Renal cortex interstitium (tissue), 11 donors: ENCODE results near the gene CHM. TPM values are rescaled to one million over a fixed set of nuclear protein-coding genes. Genes with fewer than 3 reads are reported as not detected.
A peak's percentile ranks its signal among the peaks of the same experiment; 100 is the strongest.
"Not testable (repeated sequence)": the region's sequence is repeated elsewhere in the genome, so short reads cannot be mapped to it uniquely, and the experiment has no call there.

Experiments used
- DNase-seq, 11 donors: peaks; one replicate each; pipeline ENCODE4 v3.0.0-alpha.2; 2013; ENCODE audit warnings: low read depth in 9 of 11, low spot score in 4 of 11; ENCODE audit errors: extremely low read depth in 1 of 11
- polyA plus RNA-seq, 3 donors: library from polyadenylated mRNA; unstranded; fragments of 120-200 nt; gene quantifications; one replicate each; pipeline ENCODE4 v1.2.1, GENCODE V29; 2013; ENCODE audit not compliant: insufficient read length in 3 of 3

Gene CHM
- polyA plus RNA-seq, 3 donors: 24.7 to 32.7 (median 28.5) TPM

DNA sequence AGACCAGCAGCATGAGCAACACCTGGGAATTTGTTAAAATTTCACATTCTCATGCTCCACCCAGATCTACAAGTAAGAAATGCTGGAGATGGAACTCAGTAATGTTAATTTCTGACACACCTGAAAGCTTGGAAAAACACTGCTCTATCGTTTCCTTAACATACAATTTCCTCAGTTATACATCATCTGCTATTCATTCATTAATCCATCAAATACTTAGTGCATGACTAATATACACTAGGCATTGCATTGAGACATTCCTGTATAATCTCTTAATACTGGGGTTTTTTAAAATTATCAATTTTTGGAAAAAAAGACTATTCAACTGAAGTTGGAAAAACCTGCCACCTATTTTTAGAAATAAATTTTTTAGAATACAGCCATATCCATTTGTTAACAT lies 106.1 kb downstream of the CHM start:
- DNase-seq: no peak

DNA sequence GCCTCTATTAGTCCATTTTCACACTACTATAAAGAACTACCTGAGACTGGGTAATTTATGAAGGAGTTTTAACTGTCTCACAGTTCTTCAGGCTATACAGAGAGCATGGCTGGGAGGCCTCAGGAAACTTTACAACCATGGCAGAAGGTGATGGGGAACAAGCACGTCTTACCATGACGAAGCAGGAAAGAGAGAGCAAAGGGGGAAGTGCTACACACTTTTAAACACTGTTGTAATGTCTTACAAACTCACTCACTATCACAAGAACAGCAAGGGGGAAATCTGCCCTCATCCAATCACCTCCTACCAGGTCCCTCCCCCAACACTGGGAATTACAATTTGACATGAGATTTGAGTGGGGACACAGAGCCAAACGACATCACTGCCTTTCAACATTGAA lies 107.4 kb downstream of the CHM start:
- not testable (repeated sequence) for DNase-seq

DNA sequence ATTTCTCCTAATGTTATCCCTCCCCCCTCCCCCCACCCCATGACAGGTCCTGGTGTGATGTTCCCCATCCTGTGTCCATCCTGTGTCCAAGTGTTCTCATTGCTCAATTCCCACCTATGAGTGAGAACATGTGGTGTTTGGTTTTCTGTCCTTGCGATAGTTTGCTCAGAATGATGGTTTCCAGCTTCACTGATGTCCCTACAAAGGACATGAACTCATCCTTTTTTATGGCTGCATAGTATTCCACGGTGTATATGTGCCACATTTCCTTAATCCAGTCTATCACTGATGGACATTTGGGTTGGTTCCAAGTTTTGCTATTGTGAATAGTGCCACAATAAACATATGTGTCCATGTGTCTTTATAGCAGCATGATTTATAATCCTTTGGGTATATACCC lies 113.0 kb downstream of the CHM start:
- DNase-seq: not testable (repeated sequence)

DNA sequence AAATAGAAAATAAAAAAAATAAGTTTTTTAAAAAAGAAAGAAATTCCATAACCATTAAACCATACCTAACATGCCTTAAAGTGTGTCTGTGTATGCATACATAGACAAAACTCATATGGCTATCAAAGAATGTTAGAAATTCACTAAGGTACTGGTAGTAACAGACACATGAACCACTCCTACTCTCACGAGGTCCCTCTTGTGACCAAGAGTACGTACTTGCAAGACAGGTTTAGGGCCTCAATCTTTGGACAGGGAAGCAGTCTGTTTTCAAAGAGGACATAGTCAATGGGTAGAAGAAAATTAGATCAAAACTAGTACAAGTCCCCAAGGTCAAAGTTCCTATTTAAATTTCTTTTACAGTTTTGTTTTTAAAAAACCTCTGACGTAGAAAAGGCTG lies 117.3 kb downstream of the CHM start:
- DNase-seq: no peak

DNA sequence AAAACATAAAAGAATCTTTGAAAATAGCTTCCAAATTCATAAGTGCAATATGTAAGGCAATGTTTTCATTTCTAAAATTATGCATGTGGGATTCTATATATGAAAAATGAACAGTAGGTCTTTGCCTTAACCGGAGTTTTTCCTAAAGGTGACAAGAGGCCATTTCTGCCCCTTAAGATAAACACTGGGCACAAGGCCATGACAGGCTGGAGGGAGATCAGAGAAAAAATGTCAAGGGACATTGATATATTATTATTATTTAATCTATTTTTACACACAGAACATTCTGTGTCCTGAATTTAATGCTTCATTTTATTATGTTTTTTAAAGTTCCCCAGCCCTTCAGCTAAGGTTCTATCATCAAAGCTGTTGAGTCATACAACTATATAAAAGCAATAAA lies 118.8 kb downstream of the CHM start:
- peak in 1 of 11 donors; percentile 17 for DNase-seq

DNA sequence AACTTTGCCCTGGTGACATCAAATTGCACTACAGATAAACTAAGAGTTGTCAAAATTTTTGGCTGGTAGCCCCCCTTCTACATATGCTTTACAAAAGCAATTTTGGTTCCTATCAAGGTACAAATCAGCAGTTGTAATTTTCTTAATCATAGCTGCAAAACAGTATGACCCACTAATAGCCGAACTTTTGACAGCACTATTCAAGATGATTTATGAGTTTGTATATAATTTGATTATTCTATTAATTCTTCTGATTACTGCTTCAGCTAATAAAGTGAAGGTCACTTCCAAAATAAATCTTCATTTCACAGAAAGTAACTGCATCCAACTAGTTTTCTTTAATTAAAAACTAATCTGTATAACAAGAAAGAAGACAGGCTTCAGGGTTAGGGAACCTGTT lies 119.6 kb downstream of the CHM start:
- DNase-seq: peak in 1 of 11 donors; percentile 5

DNA sequence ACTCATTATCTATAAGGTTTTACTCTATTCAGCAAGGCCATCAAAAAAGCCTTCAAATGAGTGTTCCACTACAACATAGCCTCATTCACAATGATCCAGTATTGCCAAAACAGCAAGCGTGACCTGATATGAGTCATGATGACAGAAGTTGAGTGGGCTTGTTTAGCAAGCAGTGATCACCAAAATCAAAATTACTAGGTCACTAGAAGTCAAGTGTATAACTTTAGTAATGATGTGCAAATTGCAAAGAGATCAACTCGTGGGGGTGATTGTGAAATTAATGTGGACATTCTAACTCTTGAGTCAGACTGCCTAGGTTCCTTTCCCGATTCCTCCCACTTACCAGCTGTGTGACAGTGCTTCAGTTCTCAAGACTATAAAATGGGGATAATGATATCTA lies 124.5 kb downstream of the CHM start:
- DNase-seq: no peak

DNA sequence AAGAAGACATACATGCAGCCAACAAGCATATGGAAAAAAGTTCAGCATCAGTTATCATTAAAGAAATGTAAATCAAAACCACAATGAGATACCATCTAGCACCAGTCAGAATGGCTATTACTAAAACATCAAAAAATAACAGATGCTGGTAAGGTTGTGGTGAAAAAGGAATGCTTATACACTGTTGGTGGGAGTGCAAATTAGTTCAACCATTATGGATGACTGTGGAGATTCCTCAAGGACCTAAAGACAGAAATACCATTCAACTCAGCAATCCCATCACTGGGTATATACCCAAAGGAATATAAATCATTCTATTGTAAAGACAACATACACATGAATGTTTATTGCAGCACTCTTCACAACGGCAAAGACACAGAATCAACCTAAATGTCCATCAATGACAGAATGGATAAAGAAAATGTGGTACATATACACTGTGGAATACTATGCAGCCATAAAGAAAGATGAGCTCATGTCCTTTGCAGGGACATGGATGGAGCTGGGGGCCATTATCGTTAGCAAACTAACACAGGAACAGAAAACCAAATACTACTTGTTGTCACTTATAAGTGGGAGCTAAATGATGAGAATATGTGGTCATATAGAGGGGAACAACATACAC lies 130.6 kb downstream of the CHM start:
- DNase-seq: not testable (repeated sequence)

DNA sequence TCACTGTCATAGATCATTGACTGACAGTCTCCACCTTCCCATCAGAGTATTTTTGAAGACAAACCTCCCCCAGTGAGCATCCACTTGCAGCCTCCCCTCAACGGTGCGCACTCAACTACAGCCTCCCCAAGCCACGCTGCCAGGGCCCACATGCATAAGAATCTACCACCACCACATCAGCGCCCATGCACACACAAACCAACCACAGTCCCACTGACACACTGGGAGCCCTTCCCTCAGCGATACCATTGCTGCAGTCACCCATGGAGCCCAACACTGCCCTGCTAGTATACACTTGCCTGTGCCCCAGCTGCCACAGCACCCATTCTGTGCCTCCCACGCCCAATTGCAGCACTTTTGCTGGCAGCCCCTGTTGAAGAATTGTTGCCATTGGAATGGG lies 132.9 kb downstream of the CHM start:
- no peak for DNase-seq

DNA sequence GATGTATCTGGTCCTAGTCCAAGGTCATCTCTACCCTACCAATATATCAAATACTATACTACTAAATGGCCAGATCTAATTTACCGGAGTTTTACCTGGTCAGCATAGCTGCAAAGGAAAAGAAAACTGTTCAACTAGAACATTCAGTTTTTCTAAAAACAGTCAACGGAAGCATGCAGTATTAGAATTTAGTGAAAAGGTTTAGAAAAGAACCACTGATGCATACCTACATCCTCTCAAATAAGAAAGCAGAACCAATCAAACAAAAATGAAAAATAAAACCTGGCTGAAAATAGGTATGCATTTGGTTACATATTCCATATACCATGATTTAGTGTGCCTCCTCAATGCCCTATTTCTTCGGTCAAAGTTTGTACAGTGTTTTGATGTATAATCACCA lies 140.0 kb downstream of the CHM start:
- no peak for DNase-seq

DNA sequence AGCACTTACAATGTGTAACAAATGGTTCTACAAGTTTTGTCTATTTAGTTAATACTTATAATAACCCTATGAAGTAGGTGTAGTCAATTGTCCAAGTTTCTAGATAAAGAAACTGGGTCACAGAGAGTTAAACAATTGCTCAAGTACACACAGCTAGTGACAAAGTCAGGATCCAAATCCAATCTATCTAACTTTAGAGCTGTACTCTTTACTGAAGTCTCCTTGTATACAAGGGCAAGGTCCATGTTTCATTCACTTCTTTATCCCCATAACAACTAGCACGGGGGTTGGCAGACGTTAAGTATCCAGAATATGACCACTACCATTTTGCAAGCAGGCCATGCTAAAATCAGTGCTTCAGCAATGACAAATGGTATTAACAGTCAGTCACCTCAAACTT lies 141.0 kb downstream of the CHM start:
- DNase-seq: no peak

DNA sequence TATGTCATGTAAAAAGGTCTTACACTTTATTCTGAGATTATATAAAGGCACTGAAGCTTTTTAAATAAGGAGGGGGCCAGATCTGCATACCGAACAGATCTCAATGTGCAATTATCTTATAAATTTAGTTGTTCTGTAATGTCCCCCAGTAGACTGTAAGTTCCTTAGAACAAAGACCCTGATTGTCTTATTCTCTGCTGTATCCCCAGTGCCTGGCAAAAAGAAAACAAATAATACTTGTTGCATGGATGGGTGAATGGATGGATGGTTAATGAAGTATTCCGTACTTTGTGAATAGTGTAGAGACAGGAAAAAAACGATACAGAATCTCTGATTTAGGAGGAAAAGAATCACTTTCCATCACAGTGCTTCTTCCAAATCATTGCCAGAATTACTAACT lies 141.5 kb downstream of the CHM start:
- no peak for DNase-seq

DNA sequence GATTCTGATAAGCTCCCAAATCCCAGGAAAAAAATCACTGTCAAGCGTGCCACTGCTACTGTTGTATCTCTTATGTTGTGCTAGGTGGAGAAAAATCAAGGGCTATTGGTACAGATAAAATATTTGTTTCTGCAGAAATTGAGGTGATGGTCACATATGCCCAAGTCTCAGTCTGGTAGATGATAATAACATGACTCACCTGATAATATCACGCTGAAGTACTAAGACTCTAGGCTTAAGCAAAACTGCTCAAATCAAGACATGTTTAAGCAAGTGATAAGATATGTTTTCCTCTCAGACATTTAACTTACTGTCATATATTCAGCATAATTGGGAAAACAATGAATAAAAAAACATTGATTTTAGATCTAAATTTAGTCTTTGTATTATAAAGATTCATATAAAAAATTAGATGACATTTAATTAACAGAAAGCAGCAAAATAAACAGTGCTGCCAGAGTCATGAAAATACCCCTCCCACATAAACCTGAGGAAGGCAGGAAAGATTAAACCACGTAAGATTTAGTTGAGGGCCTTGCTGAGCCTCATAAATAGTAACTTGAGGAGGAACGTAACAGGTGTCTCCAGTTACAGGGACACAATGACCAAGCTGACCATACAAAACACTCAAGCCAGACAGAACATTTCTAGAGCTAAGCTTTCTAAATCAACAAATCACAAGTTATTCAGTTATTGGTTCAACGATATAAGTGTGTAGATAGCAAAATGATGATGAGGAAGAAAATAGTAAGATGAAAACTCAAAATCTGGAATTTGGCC lies 143.5 kb downstream of the CHM start:
- no peak for DNase-seq

DNA sequence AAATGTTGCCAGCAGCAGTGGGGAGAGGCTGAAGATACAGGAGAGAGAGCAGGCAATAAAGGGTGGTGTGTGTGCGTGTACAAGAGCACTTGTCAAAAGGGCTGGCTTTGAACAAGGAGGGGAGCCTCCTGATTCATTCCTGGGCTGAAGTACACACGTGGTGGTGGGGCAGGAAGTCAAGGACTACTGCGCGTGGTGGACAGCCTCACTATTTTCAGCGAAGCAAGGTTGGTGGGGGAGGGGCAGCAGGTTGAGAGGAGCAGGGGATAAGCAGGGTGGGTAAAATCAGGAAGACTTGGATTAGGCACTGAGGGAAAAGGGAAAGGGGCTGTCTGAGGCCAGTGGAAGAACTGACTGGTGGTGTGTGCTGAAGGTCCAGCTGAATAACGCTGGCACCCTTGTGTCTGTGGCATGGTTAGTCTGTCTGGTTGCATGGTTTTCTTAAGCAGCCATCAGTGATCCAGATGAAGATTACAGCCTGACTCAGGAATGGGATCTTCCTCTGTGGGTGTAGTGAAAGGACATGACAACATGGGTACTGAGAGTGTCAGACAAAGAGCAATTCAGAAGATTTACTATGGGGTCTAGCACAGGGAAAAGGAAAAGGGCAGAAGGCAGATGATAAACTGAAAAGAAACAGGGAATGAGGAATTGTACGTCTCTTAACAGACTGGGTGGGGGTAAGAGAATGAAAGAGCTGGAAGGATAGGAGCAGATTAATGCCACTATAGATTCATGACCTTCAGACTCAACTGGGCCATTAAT lies 149.8 kb downstream of the CHM start:
- DNase-seq: no peak

DNA sequence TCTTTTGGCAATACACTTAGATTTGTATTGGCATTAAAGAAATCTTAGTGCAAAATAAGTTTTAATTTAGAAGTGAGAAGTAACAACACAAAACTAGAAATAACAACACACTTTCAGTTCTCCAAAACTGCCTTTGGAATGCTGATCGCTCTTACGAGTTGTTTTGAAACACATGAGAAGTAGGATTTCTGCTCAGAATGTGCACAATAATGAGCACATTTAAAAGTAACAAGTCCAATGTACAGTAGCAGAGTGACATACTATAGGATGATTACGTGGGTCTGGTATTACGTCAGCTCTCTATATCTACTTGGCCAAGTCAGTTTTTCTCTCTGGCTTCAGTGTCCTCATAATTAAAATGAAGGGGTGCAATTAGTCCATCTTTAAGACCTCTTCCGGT lies 164.8 kb downstream of the CHM start:
- DNase-seq: no peak

DNA sequence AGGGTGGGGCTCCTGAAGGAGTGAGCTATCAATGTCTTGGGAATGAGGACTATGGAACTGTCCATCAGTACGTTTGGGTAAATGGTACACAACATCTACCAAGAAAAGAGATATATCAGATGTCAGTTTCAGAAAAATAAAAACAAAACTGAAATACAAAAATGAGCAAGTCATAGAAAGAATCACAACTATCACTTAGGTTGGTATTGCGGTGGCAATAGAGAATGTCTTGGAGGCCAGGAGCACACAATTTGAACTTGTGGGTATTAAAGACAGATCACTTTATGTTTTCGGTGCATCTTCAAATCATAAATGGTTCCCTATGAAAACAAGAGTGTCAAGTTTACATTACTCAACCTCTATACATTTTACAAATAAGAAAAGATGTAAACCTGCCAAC lies 176.8 kb downstream of the CHM start:
- DNase-seq: no peak

DNA sequence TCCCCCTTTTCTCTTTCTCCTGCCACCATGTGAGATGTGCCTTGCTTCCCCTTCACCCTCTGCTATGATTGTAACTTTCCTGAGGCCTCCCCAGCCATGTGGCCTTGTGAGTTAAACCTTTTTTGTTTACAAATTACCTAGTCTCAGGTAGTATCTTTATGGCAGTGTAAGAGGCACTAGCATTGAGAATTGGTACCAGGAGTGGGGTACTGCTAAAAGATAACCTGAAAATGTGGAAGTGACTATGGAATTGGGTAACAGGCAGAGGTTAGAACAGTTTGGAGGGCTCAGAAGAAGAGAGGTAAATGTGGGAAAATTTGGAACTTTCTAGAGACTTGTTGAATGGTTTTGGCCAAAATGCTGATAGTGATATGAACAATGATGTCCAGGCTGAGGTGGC lies 182.0 kb downstream of the CHM start:
- DNase-seq: no peak

DNA sequence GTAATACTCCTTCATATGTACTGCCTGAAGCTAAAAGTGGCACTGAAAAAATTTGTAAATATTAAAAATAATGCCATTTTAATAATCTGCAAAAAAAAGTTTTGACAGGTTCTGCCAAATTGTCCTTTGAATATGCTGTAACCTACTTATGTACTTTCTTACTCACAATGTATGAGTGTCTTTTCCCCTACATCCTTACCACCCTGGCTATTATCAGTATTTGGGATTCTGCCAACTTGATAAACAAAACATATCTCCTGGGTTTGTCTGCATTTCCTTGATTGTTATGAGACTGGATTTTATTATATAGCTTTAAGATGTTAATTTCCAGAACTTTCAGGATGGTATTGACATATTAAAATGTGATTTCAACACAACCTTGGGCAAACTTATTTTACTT lies 187.9 kb downstream of the CHM start:
- no peak for DNase-seq

DNA sequence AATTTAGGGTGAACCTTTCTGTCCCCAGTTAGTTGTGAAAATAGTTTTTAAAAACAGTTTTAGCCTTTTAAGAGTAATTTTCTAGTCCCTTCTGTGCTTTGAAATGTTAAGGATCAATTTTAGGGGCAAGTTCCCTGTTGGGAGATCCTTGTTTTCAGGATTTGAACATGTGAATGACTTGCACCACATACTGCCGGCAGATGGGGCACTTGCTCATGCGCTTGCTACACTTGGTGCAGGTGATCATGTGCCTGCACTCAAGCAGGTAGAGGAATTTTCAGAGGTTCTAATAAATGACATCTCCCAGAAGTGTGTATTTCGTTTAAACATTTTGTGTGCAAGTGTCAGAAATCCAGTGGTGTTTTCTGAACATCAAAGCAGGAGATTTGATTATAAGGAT lies 195.9 kb downstream of the CHM start:
- peak in 3 of 11 donors; percentile 2 to 12 (median 4) for DNase-seq

DNA sequence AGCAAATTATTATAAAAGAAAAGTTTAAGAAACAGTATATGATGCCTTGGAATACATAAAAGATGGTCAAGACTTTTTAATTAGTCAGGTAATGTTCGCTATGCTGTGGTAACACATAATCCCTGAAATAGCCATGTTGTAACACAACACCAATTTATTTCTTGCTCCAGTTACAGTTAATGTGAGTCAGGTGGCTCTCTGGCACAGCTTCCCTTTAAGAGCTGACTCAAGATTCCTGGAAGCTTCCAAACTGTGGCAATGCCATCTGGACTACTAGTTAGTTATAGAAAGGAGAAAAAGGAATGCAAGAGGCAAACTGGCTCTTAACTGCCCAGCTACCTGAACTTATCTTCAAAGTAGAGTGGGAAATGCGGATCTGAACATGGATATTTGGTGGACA lies 210.5 kb downstream of the CHM start:
- no peak for DNase-seq
